Heart left ventricle (tissue), 13 donors: ENCODE measurements around the gene KLHL7.

Experiments
- CTCF ChIP-seq, 12 donors: fragments of 200-600 bp; sonication (generic) in 4 of 12; IDR thresholded peaks; one replicate each; pipeline versions ENCODE4 v1.5.0 to v1.8.0; 2018 to 2022; ENCODE audit warnings: antibody characterized with exemption in 12 of 12, mild to moderate bottlenecking in 5 of 12
- POLR2A ChIP-seq, 2 donors: fragments of 450-650 bp; IDR thresholded peaks; one replicate each; pipeline ENCODE4 v1.6.1; 2017; ENCODE audit warnings: antibody characterized with exemption in 2 of 2, mild to moderate bottlenecking in 2 of 2, moderate library complexity in 2 of 2
- donor health status: ischemic (EF 13 %, LVEDD 7.1; RV severe dilation, severe dysfunction).
- donor health status: DM: no; HTN: yes; CAD: no.
- donor health status: DM: no; HTN: no; CAD: no.
- donor health status: ischemic (EF 25% LVEDD 6.9; RV normal size, moderate dysfunction).
- donor health status: ischemic (EF 25% LVEDD 5.7; RV mildly dilated, moderate dysfunction).
- donor health status: ischemic (EF 35%, LVEDD 5.7; RV mildly dilated, moderate dysfunction).
- donor health status: nonischemic (EF 11% LVEDD 7.7; RV severe dilation, severe dysfunction).
- donor health status: DM: yes; HTN: yes; CAD: no.
- donor health status: PGD.
- donor health status: ischemic (EF 29% LVEDD 5.4; RV normal size, mild dysfunction).
- donor health status: nonischemic (EF 23%, LVEDD 6.1; RV moderate dilation, normal function).

- no peak for TF ChIP-seq CTCF (IDR thresholded peaks at IDR 0.05)
- no peak for TF ChIP-seq POLR2A (IDR thresholded peaks at IDR 0.05)
These were observed 3.9 kb downstream of the KLHL7 start for GRCh38 chr7:23109470-23109869.
